Liver (tissue), 9 donors: ENCODE data around the gene SLC38A4. TPM values are rescaled to one million over a fixed set of nuclear protein-coding genes. Genes with fewer than 3 reads are reported as not detected.
A peak's percentile ranks its signal among the peaks of the same experiment; 100 is the strongest.

ENCODE experiments used
- DNase-seq: peaks from one replicate; pipeline ENCODE4 v3.0.0-alpha.2; 2017; ENCODE audit warnings: low spot score
- H3K27ac ChIP-seq, 2 donors: one replicate each; pipeline ENCODE4 v1.7.0; 2013; ENCODE audit warnings: inconsistent platforms in 2 of 2, low read length in 2 of 2, control low read depth in 1 of 2, low read depth in 1 of 2, mild to moderate bottlenecking in 1 of 2
- H3K27me3 ChIP-seq, 4 donors: one replicate each; pipeline versions ENCODE4 v1.6.1 to v1.7.0; 2013; ENCODE audit warnings: low read length in 3 of 4, inconsistent platforms in 1 of 4, mild to moderate bottlenecking in 1 of 4, moderate library complexity in 1 of 4; ENCODE audit not compliant: control insufficient read depth in 4 of 4, insufficient read depth in 4 of 4
- H3K36me3 ChIP-seq, 4 donors: one replicate each; pipeline versions ENCODE4 v1.6.1 to v1.7.0; 2013; ENCODE audit warnings: low read length in 3 of 4, mild to moderate bottlenecking in 3 of 4, low read depth in 1 of 4, moderate library complexity in 1 of 4; ENCODE audit not compliant: control insufficient read depth in 4 of 4, insufficient read depth in 3 of 4
- H3K4me1 ChIP-seq, 4 donors: one replicate each; pipeline versions ENCODE4 v1.6.1 to v1.7.0; 2013; ENCODE audit warnings: low read length in 3 of 4, mild to moderate bottlenecking in 3 of 4, moderate library complexity in 1 of 4; ENCODE audit not compliant: control insufficient read depth in 4 of 4, insufficient read depth in 4 of 4
- H3K4me3 ChIP-seq, 3 donors: one replicate each; pipeline versions ENCODE4 v1.6.1 to v1.7.0; 2013; ENCODE audit warnings: low read length in 3 of 3, control low read depth in 1 of 3, low read depth in 1 of 3, mild to moderate bottlenecking in 1 of 3
- H3K9ac ChIP-seq, 2 donors: one replicate each; pipeline ENCODE4 v1.7.0; 2013; ENCODE audit warnings: low read length in 2 of 2, mild to moderate bottlenecking in 2 of 2, moderate library complexity in 2 of 2, control low read depth in 1 of 2, low read depth in 1 of 2
- H3K9me3 ChIP-seq, 4 donors: one replicate each; pipeline versions ENCODE4 v1.6.1 to v1.7.0; 2013; ENCODE audit warnings: low read length in 3 of 4; ENCODE audit not compliant: control insufficient read depth in 4 of 4
- ATF3 ChIP-seq: IDR thresholded peaks from 2 replicates; pipeline ENCODE4 v1.6.1; 2016; ENCODE audit warnings: antibody characterized with exemption
- CTCF ChIP-seq: fragments of 150-350 bp; IDR thresholded peaks from 2 replicates; pipeline ENCODE4 v1.5.1; 2017; ENCODE audit warnings: improper control_type of control experiment, low read depth, low read length; ENCODE audit not compliant: missing input control
- EGR1 ChIP-seq, 2 donors: IDR thresholded peaks; 2 replicates each; pipeline ENCODE4 v1.6.1; 2016 to 2018; ENCODE audit warnings: antibody characterized with exemption in 2 of 2, low read depth in 2 of 2
- FOXA1 ChIP-seq: IDR thresholded peaks from 2 replicates; pipeline ENCODE4 v1.6.1; 2016; ENCODE audit warnings: antibody characterized with exemption
- FOXA2 ChIP-seq: IDR thresholded peaks from 2 replicates; pipeline ENCODE4 v1.6.1; 2016; ENCODE audit warnings: antibody characterized with exemption
- GABPA ChIP-seq, 2 donors: IDR thresholded peaks in 1 of 2; conservative IDR thresholded peaks in 1 of 2; 2 replicates each; pipeline ENCODE4 v1.6.1; 2016; ENCODE audit warnings: antibody characterized with exemption in 2 of 2, mild to moderate bottlenecking in 1 of 2, moderate library complexity in 1 of 2
- HNF4A ChIP-seq, 2 donors: conservative IDR thresholded peaks; 2 replicates each; pipeline ENCODE4 v1.6.1; 2016; ENCODE audit warnings: antibody characterized with exemption in 2 of 2, mild to moderate bottlenecking in 2 of 2
- NR2F2 ChIP-seq: IDR thresholded peaks from 2 replicates; pipeline ENCODE4 v1.6.1; 2016; ENCODE audit warnings: antibody characterized with exemption
- RAD21 ChIP-seq, 2 donors: IDR thresholded peaks; 2 replicates each; pipeline ENCODE4 v1.6.1; 2016; ENCODE audit warnings: antibody characterized with exemption in 2 of 2, mild to moderate bottlenecking in 2 of 2
- SP1 ChIP-seq: IDR thresholded peaks from 2 replicates; pipeline ENCODE4 v1.6.1; 2018; ENCODE audit warnings: antibody characterized with exemption, mild to moderate bottlenecking
- TAF1 ChIP-seq: conservative IDR thresholded peaks from 2 replicates; pipeline ENCODE4 v1.6.1; 2016; ENCODE audit warnings: antibody characterized with exemption, mild to moderate bottlenecking
- YY1 ChIP-seq: IDR thresholded peaks from 2 replicates; pipeline ENCODE4 v1.6.1; 2016; ENCODE audit warnings: antibody characterized with exemption, mild to moderate bottlenecking
- WGBS: extraction: QIAGEN DNeasy Blood & Tissue Kit; methylation state at CpG from one replicate; pipeline ENCODE4 v1.1.7; 2013; 5-methylcytosine and 5-hydroxymethylcytosine counted together
- polyA plus RNA-seq, 2 donors: library from polyadenylated mRNA; stranded (reverse) in 1 of 2; unstranded in 1 of 2; fragments of 200-250 nt in 1 of 2; fragments of >200 nt in 1 of 2; fragmentation: Nextera tagmentation in 1 of 2; extraction: Ambion mirVana in 1 of 2; gene quantifications; one replicate each; pipeline versions ENCODE4 v1.2.1 to v1.2.3, GENCODE V29; 2013 to 2015
- total RNA-seq, 2 donors: library from RNA; depleted of rRNA; stranded (reverse); fragments of >200 nt; gene quantifications; one replicate each; pipeline ENCODE4 v1.2.3, GENCODE V29; 2014
- TF ChIP-seq, protein P1 (sequence below): IDR thresholded peaks from 2 replicates; pipeline ENCODE4 v1.6.1; 2016; ENCODE audit warnings: antibody characterized with exemption
- TF ChIP-seq, protein P2 (sequence below): IDR thresholded peaks from 2 replicates; pipeline ENCODE4 v1.6.1; 2016; ENCODE audit warnings: antibody characterized with exemption, mild to moderate bottlenecking
- TF ChIP-seq, protein P3 (sequence below): IDR thresholded peaks from 2 replicates; pipeline ENCODE4 v1.6.1; 2016; ENCODE audit warnings: antibody characterized with exemption
- donor health status: healthy.
- donor health status: healthy.
- donor health status: healthy.
- donor health status: healthy.
- donor health status: healthy.

SLC38A4 gene
- total and polyA plus RNA-seq, 4 donors = 92.0 to 389 (median 169) TPM

GRCh38 chr12:46839232-46839631, 13.4 kb upstream of the SLC38A4 start:
- WGBS = 85% methylated on average over 3 of the region's 3 CpGs
- H3K9me3 ChIP-seq = no peaks in the 10 kb centered on the region
- no peak overlapping the region for H3K4me3 ChIP-seq
- no peaks in the 10 kb centered on the region for H3K36me3 ChIP-seq
- no peak for TF ChIP-seq YY1
- TF ChIP-seq, protein P1, sequence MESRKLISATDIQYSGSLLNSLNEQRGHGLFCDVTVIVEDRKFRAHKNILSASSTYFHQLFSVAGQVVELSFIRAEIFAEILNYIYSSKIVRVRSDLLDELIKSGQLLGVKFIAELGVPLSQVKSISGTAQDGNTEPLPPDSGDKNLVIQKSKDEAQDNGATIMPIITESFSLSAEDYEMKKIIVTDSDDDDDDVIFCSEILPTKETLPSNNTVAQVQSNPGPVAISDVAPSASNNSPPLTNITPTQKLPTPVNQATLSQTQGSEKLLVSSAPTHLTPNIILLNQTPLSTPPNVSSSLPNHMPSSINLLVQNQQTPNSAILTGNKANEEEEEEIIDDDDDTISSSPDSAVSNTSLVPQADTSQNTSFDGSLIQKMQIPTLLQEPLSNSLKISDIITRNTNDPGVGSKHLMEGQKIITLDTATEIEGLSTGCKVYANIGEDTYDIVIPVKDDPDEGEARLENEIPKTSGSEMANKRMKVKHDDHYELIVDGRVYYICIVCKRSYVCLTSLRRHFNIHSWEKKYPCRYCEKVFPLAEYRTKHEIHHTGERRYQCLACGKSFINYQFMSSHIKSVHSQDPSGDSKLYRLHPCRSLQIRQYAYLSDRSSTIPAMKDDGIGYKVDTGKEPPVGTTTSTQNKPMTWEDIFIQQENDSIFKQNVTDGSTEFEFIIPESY = no peak
- TF ChIP-seq ATF3 = no peak
- no peak for TF ChIP-seq RAD21 (IDR thresholded peaks at IDR 0.05)
- TF ChIP-seq FOXA2 = no peak
- TF ChIP-seq FOXA1 = no peak
- TF ChIP-seq SP1 = no peak
- DNase-seq = no peak
- peaks cover 9 to 42% (median 28%) of the 10 kb centered on the region in 4 donors for H3K4me1 ChIP-seq
- H3K9ac ChIP-seq = no peak overlapping the region
- H3K27ac ChIP-seq = peak overlapping the region in 1 of 2 donors; percentile 50
- H3K27me3 ChIP-seq = no peaks in the 10 kb centered on the region

DNA sequence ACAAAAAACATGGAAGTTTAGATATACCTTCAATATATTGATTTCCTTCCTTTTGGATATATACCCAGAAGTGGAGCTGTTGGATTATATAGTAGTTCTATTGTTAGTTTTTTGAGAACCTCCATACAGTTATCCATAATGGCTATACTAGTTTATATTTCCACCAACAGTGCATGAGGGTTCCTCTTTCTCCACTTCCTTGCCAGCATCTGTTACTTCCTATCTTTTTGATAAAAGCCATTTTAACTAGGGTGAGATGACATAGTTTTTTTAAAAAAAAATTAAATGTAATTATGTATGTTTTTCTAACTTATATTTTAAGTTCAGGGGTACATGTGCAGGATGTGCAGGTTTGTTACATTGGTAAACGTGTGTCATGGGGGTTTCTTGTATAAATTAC, 10.0 kb upstream of the SLC38A4 start:
- Histone ChIP-seq H3K9me3 (no peaks in the 10 kb centered on the region), H3K4me3 (no peak overlapping the region), H3K36me3 (no peaks in the 10 kb centered on the region), H3K4me1 (peaks cover 4 to 28% (median 19%) of the 10 kb centered on the region in 4 donors), H3K27me3 (no peaks in the 10 kb centered on the region), H3K9ac (no peak overlapping the region), H3K27ac (no peak overlapping the region)
- WGBS = 89% methylated on average over 1 of the region's 1 CpG
- no peak for DNase-seq
- TF ChIP-seq GABPA (IDR thresholded peaks at IDR 0.05 in 1 of 2, conservative IDR thresholded peaks at IDR 0.05 in 1 of 2) (no peak), EGR1 (IDR thresholded peaks at IDR 0.05; ENCODE audit: low read depth in 2 of 2) (no peak), CTCF (no peak), SP1 (no peak), HNF4A (conservative IDR thresholded peaks at IDR 0.05) (no peak), YY1 (no peak), FOXA2 (no peak), NR2F2 (no peak), TAF1 (no peak), FOXA1 (no peak)
- TF ChIP-seq, protein P1 = no peak
- TF ChIP-seq, protein P2, sequence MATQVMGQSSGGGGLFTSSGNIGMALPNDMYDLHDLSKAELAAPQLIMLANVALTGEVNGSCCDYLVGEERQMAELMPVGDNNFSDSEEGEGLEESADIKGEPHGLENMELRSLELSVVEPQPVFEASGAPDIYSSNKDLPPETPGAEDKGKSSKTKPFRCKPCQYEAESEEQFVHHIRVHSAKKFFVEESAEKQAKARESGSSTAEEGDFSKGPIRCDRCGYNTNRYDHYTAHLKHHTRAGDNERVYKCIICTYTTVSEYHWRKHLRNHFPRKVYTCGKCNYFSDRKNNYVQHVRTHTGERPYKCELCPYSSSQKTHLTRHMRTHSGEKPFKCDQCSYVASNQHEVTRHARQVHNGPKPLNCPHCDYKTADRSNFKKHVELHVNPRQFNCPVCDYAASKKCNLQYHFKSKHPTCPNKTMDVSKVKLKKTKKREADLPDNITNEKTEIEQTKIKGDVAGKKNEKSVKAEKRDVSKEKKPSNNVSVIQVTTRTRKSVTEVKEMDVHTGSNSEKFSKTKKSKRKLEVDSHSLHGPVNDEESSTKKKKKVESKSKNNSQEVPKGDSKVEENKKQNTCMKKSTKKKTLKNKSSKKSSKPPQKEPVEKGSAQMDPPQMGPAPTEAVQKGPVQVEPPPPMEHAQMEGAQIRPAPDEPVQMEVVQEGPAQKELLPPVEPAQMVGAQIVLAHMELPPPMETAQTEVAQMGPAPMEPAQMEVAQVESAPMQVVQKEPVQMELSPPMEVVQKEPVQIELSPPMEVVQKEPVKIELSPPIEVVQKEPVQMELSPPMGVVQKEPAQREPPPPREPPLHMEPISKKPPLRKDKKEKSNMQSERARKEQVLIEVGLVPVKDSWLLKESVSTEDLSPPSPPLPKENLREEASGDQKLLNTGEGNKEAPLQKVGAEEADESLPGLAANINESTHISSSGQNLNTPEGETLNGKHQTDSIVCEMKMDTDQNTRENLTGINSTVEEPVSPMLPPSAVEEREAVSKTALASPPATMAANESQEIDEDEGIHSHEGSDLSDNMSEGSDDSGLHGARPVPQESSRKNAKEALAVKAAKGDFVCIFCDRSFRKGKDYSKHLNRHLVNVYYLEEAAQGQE = no peak
- TF ChIP-seq, protein P3, sequence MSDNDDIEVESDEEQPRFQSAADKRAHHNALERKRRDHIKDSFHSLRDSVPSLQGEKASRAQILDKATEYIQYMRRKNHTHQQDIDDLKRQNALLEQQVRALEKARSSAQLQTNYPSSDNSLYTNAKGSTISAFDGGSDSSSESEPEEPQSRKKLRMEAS = no peak
